Activated CD8-positive, alpha-beta T cell treated with anti-CD3 and anti-CD28 coated beads for 36 hours (primary cell): Measurements from ENCODE around the gene EML3. TPM values are rescaled to one million over a fixed set of nuclear protein-coding genes. Genes with fewer than 3 reads are reported as not detected.
A peak's percentile ranks its signal among the peaks of the same experiment; 100 is the strongest.
"Not testable (repeated sequence)": the region's sequence is repeated elsewhere in the genome, so short reads cannot be mapped to it uniquely, and the experiment has no call there.

ENCODE experiments used
- ATAC-seq: fragments of 200-7000 bp; cut with Tn5 transposase; one replicate; pipeline ENCODE4 v1.10.0; 2021; ENCODE audit warnings: mild to moderate bottlenecking, moderate library complexity
- CTCF ChIA-PET: fragments of 350-600 bp; sonication (Branson Sonifier 250); formaldehyde crosslinking; loops from one replicate; lab custom pipeline; 2021; ENCODE audit warnings: antibody characterized with exemption; lab: Charles Lee
- POLR2A ChIA-PET: fragments of 350-600 bp; sonication (Branson Sonifier 250); formaldehyde crosslinking; loops from one replicate; lab custom pipeline; 2021; ENCODE audit warnings: antibody characterized with exemption; lab: Charles Lee
- DNase-seq: peaks from one replicate; pipeline ENCODE4 v3.0.0-alpha.2; 2020
- H3K27ac Mint-ChIP-seq: one replicate; pipeline ENCODE4 v1.8.0; 2021; ENCODE audit warnings: mild to moderate bottlenecking, mixed read lengths
- H3K27me3 Mint-ChIP-seq: one replicate; pipeline ENCODE4 v1.8.0; 2021; ENCODE audit warnings: mixed read lengths
- H3K36me3 Mint-ChIP-seq: one replicate; pipeline ENCODE4 v1.8.0; 2021; ENCODE audit warnings: low read depth, mixed read lengths
- H3K4me1 Mint-ChIP-seq: one replicate; pipeline ENCODE4 v1.8.0; 2021; ENCODE audit warnings: low read depth, mixed read lengths
- H3K4me3 Mint-ChIP-seq: one replicate; pipeline ENCODE4 v1.8.0; 2021; ENCODE audit warnings: mild to moderate bottlenecking, moderate library complexity, mixed read lengths
- H3K9me3 Mint-ChIP-seq: one replicate; pipeline ENCODE4 v1.8.0; 2021; ENCODE audit warnings: mixed read lengths
- CTCF ChIP-seq: fragments of 200-600 bp; IDR thresholded peaks from one replicate; pipeline ENCODE4 v1.8.0; 2022; ENCODE audit warnings: antibody characterized with exemption, mild to moderate bottlenecking
- intact Hi-C: fragments of 100-400 bp; cut with micrococcal nuclease; formaldehyde crosslinking; loops from one replicate; pipeline ENCODE4 v1.10.0; 2022
- total RNA-seq, 2 experiments: library from RNA; stranded (reverse); gene quantifications; one replicate each; pipeline ENCODE4 v1.2.3, GENCODE V29; 2021

Gene EML3
- total RNA-seq: 100 to 1,000 TPM; 115 to 120 TPM

GRCh38 chr11:62612366-62613290 is at the start of gene EML3, which contains the start of gene ROM1:
TSS of gene EML3 (minus strand) at chr11:62612775. CDS start at chr11:62612457, 318 bp downstream.
TSS of gene ROM1 (plus strand) at chr11:62613257. CDS start at chr11:62613282, 25 bp downstream.
- H3K4me1 Mint-ChIP-seq: peaks cover 52% of the 10 kb centered on the region
- H3K36me3 Mint-ChIP-seq: peaks cover 52% of the 10 kb centered on the region
- H3K27me3 Mint-ChIP-seq: no peaks in the 10 kb centered on the region

GRCh38 chr11:62656796-62657429 is 44.3 kb upstream of the EML3 start:
- H3K27ac Mint-ChIP-seq: peak overlapping the region; percentile 14

More at GRCh38 chr11:62612366-62613290, at the start of gene EML3, which contains the start of gene ROM1:
- DNase-seq (peak; percentile 92), ATAC-seq (peak; percentile 80)
- intact Hi-C loops: loop anchor here (5.0 kb wide), 1 partner anchor 35 kb away; the partner anchor contains the start of gene GANAB
- peak within 1 kb of the TSS; percentile 96 for H3K4me3 Mint-ChIP-seq
- H3K27ac Mint-ChIP-seq: peak within 1 kb of the TSS; percentile 97
- CTCF ChIA-PET: interaction anchor here (0.9 to 3.8 kb wide), 18 partner anchors 10 to 111 kb away, joined by 3 to 26 read pairs (median 4); partner anchors contain the start of genes B3GAT3, BSCL2, C11orf98 and CSKMT
- peak; percentile 99 for TF ChIP-seq CTCF
- H3K9me3 Mint-ChIP-seq: no peaks in the 10 kb centered on the region
- POLR2A ChIA-PET: interaction anchor here (0.9 to 6.9 kb wide), 21 partner anchors 10 to 245 kb away, joined by 3 to 87 read pairs (median 6); partner anchors contain the start of genes B3GAT3, BSCL2, C11orf98 and CSKMT

GRCh38 chr11:62654297-62654696 is 41.7 kb upstream of the EML3 start:
- peaks cover 12% of the 10 kb centered on the region for H3K36me3 Mint-ChIP-seq
- ATAC-seq (no peak), DNase-seq (no peak)
- H3K27ac Mint-ChIP-seq: peak overlapping the region; percentile 30
- no peak for TF ChIP-seq CTCF
- intact Hi-C loops: no loop called here
- H3K27me3 Mint-ChIP-seq: no peaks in the 10 kb centered on the region
- peak overlapping the region; percentile 47 for H3K4me3 Mint-ChIP-seq
- CTCF ChIA-PET: interaction anchor here (1.3 to 2.2 kb wide), 3 partner anchors 31 to 43 kb away, joined by 3 to 10 read pairs (median 3); no protein-coding TSS in a partner anchor
- H3K9me3 Mint-ChIP-seq: no peaks in the 10 kb centered on the region
- POLR2A ChIA-PET: interaction anchor here (0.6 to 5.6 kb wide), 9 partner anchors 8 to 117 kb away, joined by 3 to 108 read pairs (median 4); partner anchors contain the start of genes C11orf98, CSKMT, GANAB and LBHD1
- H3K4me1 Mint-ChIP-seq: peaks cover 19% of the 10 kb centered on the region

More at GRCh38 chr11:62656796-62657429, 44.3 kb upstream of the EML3 start:
- ChIA-PET CTCF (interaction anchor here (1.0 to 1.9 kb wide), 5 partner anchors 24 to 69 kb away, joined by 3 to 7 read pairs (median 5); no protein-coding TSS in a partner anchor), POLR2A (interaction anchor here (0.6 to 5.6 kb wide), 7 partner anchors 8 to 92 kb away, joined by 3 to 108 read pairs (median 4); partner anchors contain the start of genes C11orf98, CSKMT, LBHD1 and UQCC3)
- Mint-ChIP-seq H3K36me3 (peaks cover 4% of the 10 kb centered on the region), H3K9me3 (no peaks in the 10 kb centered on the region), H3K4me3 (no peak overlapping the region), H3K27me3 (no peaks in the 10 kb centered on the region), H3K4me1 (peaks cover 14% of the 10 kb centered on the region)
- no peak for DNase-seq
- ATAC-seq: no peak
- intact Hi-C loops: no loop called here
- no peak for TF ChIP-seq CTCF

- intact Hi-C loops: no loop called here
- peaks cover 23% of the 10 kb centered on the region for H3K4me1 Mint-ChIP-seq
- DNase-seq (peak; percentile 48), ATAC-seq (peak; percentile 4)
- H3K27ac Mint-ChIP-seq: peak overlapping the region; percentile 95
- ChIA-PET CTCF (interaction anchor here (1.0 to 1.4 kb wide), 5 partner anchors 13 to 60 kb away, joined by 3 to 7 read pairs (median 5); partner anchors contain the start of genes C11orf98, CSKMT, MTA2 and TUT1), POLR2A (interaction anchor here (0.6 to 13.3 kb wide), 22 partner anchors 10 to 228 kb away, joined by 3 to 263 read pairs (median 4); partner anchors contain the start of genes B3GAT3, C11orf98, CSKMT and EML3)
- no peaks in the 10 kb centered on the region for H3K9me3 Mint-ChIP-seq
- no peaks in the 10 kb centered on the region for H3K27me3 Mint-ChIP-seq
- peak overlapping the region; percentile 94 for H3K4me3 Mint-ChIP-seq
- TF ChIP-seq CTCF: no peak
- peaks cover 17% of the 10 kb centered on the region for H3K36me3 Mint-ChIP-seq
Measured at GRCh38 chr11:62652161-62653006, 39.8 kb upstream of the EML3 start.

- intact Hi-C loops, H3K27me3 Mint-ChIP-seq, ATAC-seq, H3K9me3 Mint-ChIP-seq, DNase-seq, H3K4me3 Mint-ChIP-seq, H3K27ac Mint-ChIP-seq: not testable (repeated sequence)
- peaks cover 23% of the 10 kb centered on the region for H3K36me3 Mint-ChIP-seq
- H3K4me1 Mint-ChIP-seq: peaks cover 29% of the 10 kb centered on the region
- POLR2A ChIA-PET: interaction anchor here (1.3 to 13.3 kb wide), 4 partner anchors 20 to 59 kb away, joined by 6 to 263 read pairs (median 8); partner anchors contain the start of genes BSCL2, C11orf98, CSKMT and GNG3
- CTCF ChIA-PET: interaction anchor here (0.9 to 2.0 kb wide), 3 partner anchors 14 to 190 kb away, joined by 3 to 11 read pairs (median 4); partner anchors contain the start of genes C11orf98 and CSKMT
Measured at GRCh38 chr11:62650283-62650682, 37.7 kb upstream of the EML3 start.
